AG09309 (cell line): ENCODE data around the gene EXD3.
"Not testable (repeated sequence)": the region's sequence is repeated elsewhere in the genome, so short reads cannot be mapped to it uniquely, and the experiment has no call there.

ENCODE experiments used
- DNase-seq: peaks from one replicate; pipeline ENCODE4 v3.0.0-alpha.2; 2010; ENCODE audit warnings: low read depth
- H3K4me3 ChIP-seq: 2 replicates; pipeline ENCODE4 v1.5.1; 2011; ENCODE audit warnings: mild to moderate bottlenecking, low read depth, low read length, moderate library complexity; ENCODE audit not compliant: control insufficient read depth
- CTCF ChIP-seq: IDR thresholded peaks from 2 replicates; pipeline ENCODE4 v1.5.1; 2011; ENCODE audit warnings: mild to moderate bottlenecking, low read depth, low read length, inconsistent platforms; ENCODE audit not compliant: insufficient read depth, control insufficient read depth; ENCODE audit errors: missing control alignments

EXD3 gene, protein sequence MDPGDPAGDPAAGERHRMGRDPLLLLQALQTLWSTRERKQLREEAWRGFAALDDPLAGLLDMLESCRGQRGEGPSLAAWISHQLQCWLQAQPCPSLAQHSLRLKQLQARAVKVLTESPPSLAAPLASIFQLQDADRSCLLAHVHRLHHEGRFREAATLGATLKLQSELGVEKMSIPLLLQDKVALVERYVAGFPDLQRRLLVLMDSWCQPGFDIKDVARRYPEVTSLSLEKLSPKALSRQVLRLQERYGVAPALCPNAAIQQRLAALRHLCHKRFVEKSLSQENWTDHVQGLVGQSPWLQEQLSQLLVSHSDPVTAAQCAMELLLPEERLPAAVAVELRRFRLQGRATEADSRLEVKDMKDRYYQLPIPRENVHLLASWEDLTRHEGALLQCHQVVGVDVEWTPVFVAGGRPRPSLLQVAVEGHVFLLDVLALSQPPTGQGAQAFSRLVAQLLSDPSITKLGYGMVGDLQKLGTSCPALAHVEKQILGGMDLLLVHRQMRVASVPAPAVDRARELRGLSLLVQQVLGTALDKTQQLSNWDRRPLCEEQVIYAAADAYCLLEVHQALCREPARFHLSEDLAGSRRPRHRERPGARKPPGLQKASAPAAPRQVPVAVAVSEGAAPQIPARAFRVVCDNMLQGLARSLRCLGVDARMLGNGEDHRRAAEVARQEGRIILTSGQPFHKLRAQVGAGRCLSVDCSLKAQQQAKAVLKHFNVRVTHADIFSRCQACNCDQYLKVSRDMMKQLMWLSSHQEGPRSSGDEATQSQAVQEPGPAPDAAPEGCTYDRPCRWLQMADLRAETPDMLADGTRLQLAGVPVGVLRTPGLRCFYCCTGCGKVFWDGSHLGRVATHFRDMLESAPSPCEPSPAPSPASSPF

GRCh38 chr9:137422604-137423513 is at the start of gene EXD3, which contains the start of gene NOXA1:
TSS of gene EXD3 (minus strand) at chr9:137423162. CDS start at chr9:137395357, 27,805 bp downstream.
TSS of gene NOXA1 (plus strand) at chr9:137423393. CDS start at chr9:137423530, 137 bp downstream.
- peak; percentile 52 for DNase-seq
- TF ChIP-seq CTCF: peak; percentile 48
- peak within 1 kb of the TSS; percentile 52 for H3K4me3 ChIP-seq

DNA sequence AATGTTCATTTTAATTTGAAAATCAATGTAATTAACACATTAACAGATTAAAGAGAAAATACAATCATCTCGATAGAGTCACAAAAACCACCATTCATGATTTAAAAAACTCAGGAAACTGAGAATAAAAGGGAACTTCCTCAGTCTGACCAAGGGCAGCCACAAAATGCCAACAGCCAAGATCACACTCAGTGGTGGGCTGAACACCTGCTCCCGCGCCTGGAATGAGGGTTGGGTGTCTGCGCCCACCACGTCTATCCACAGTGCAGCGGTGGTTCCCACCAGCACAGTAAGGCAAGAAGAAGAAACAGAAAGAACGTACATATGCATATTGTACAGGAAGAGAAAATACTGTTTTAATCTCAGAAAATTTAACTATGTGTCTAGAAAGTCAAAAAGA is 47.8 kb upstream of the EXD3 start:
- H3K4me3 ChIP-seq: no peak overlapping the region
- DNase-seq: no peak
- TF ChIP-seq CTCF: no peak

GRCh38 chr9:137467896-137468295 is 44.9 kb upstream of the EXD3 start:
- H3K4me3 ChIP-seq: no peak overlapping the region
- no peak for TF ChIP-seq CTCF
- DNase-seq: no peak

- TF ChIP-seq CTCF: no peak
- DNase-seq: no peak
- H3K4me3 ChIP-seq: no peak overlapping the region
Observed at GRCh38 chr9:137467161-137467581, 44.2 kb upstream of the EXD3 start.

DNA sequence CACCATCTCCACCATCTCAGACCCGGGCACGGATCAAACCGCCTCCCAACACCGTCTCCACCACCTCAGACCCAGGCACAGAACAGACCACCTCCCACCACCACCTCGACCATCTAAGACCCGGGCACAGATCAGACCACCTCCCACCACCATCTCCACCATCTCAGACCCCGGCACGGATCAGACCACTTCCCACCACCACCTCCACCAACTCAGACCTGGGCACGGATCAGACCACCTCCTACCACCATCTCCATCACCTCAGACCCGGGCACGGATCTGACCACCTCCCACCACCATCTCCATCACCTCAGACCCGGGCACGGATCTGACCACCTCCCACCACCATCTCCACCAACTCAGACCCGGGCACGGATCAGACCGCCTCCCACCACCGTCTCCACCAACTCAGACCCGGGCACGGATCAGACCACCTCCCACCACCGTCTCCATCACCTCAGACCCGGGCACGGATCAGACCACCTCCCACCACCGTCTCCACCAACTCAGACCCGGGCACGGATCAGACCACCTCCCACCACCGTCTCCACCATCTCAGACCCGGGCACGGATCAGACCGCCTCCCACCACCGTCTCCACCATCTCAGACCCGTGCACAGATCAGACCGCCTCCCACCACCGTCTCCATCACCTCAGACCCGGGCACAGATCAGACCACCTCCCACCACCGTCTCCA is 43.6 kb upstream of the EXD3 start:
- not testable (repeated sequence) for DNase-seq, H3K4me3 ChIP-seq

DNA sequence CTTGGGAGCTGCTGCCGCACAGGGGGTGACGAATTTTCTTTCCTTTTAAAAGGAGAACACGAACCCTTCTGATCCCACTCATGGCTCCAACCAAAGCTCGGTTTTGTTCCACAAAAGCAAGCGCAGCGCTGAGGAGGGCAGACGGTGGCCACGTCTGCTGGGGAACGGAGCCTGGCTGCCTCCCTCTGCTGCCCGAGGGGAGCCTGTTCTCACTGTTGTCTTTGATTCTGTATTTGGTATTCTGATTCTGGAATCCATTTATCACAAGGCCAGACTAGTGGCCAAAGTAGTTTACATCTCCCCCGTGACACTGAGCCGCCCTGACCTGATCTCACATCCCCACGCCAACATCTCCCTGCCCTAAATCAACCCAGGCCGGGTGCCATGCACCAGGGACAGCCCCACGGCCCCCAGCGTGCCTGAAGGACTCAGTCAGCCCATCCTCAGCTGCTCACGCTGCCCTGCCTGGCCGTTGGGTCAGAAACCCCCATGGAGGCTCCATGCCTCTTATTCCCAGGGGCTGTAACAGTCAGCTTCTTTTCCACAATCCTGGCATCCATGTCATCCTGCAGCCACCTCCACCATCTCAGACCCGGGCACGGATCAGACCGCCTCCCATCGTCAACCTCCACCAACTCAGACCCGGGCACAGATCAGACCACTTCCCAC is 42.9 kb upstream of the EXD3 start:
- no peak for TF ChIP-seq CTCF
- H3K4me3 ChIP-seq: no peak overlapping the region
- no peak for DNase-seq
